Smooth muscle cell (in vitro differentiated cells): ENCODE results near the gene SGPP1. TPM values are rescaled to one million over a fixed set of nuclear protein-coding genes. Genes with fewer than 3 reads are reported as not detected.

Source experiments
- DNase-seq: peaks from one replicate; lab custom pipeline; 2025; ENCODE audit not compliant: unreplicated experiment; lab: John Stamatoyannopoulos, UW
- H2AFZ ChIP-seq: fragments of 200-600 bp; sonication (generic); 2 replicates; pipeline ENCODE4 v1.6.0; 2016; ENCODE audit warnings: antibody characterized with exemption, low read depth, mild to moderate bottlenecking
- H3F3A ChIP-seq: fragments of 200-600 bp; sonication (generic); 2 replicates; pipeline ENCODE4 v1.6.0; 2017; ENCODE audit warnings: antibody characterized with exemption, low read depth
- H3K27ac ChIP-seq: fragments of 200-600 bp; sonication (generic); 2 replicates; pipeline ENCODE4 v1.5.1; 2016; ENCODE audit warnings: low read depth, mild to moderate bottlenecking
- H3K27me3 ChIP-seq: fragments of 200-600 bp; sonication (generic); 2 replicates; pipeline ENCODE4 v1.6.1; 2016; ENCODE audit warnings: low read depth, mild to moderate bottlenecking
- H3K36me3 ChIP-seq: fragments of 200-600 bp; sonication (generic); 2 replicates; pipeline ENCODE4 v1.5.1; 2016; ENCODE audit warnings: low read depth
- H3K4me1 ChIP-seq: fragments of 200-600 bp; sonication (generic); 2 replicates; pipeline ENCODE4 v1.5.1; 2016; ENCODE audit warnings: low read depth
- H3K4me2 ChIP-seq: fragments of 200-600 bp; sonication (generic); 2 replicates; pipeline ENCODE4 v1.6.0; 2016; ENCODE audit warnings: mild to moderate bottlenecking
- H3K4me3 ChIP-seq: fragments of 200-600 bp; sonication (generic); 2 replicates; pipeline ENCODE4 v1.5.1; 2016; ENCODE audit warnings: mild to moderate bottlenecking
- H3K79me2 ChIP-seq: fragments of 200-600 bp; sonication (generic); 2 replicates; pipeline ENCODE4 v1.6.0; 2016; ENCODE audit warnings: low read depth, mild to moderate bottlenecking
- H3K9ac ChIP-seq: fragments of 200-600 bp; sonication (generic); 2 replicates; pipeline ENCODE4 v1.6.0; 2016; ENCODE audit warnings: low read depth
- H3K9me3 ChIP-seq: fragments of 200-600 bp; sonication (generic); replicated peaks from 2 replicates; pipeline ENCODE4 v1.5.1; 2016; ENCODE audit warnings: low read depth
- H4K20me1 ChIP-seq: fragments of 200-600 bp; sonication (generic); 2 replicates; pipeline ENCODE4 v1.6.0; 2016; ENCODE audit warnings: low read depth
- WGBS: methylation state at CpG from one replicate; pipeline ENCODE4 v1.1.7; 2016; ENCODE audit warnings: low lambda C conversion rate; 5-methylcytosine and 5-hydroxymethylcytosine counted together
- polyA plus RNA-seq: library from polyadenylated mRNA; unstranded; fragments of >200 nt; fragmentation: Nextera tagmentation; extraction: Ambion mirVana; gene quantifications from 2 replicates; pipeline ENCODE4 v1.2.1, GENCODE V29; 2016
- total RNA-seq: library from RNA; depleted of rRNA; stranded (reverse); fragments of >200 nt; gene quantifications from 2 replicates; pipeline ENCODE4 v1.2.3, GENCODE V29; 2014
- TF ChIP-seq, protein P1 (sequence below): fragments of 200-600 bp; sonication (generic); IDR thresholded peaks from 2 replicates; pipeline ENCODE4 v1.5.1; 2017; ENCODE audit warnings: borderline replicate concordance, mild to moderate bottlenecking, antibody characterized with exemption; ENCODE audit not compliant: insufficient read depth, poor library complexity, severe bottlenecking

The SGPP1 gene
- total and polyA plus RNA-seq, 2 experiments from 2014 or later = 16.0 to 25.8 TPM

DNA sequence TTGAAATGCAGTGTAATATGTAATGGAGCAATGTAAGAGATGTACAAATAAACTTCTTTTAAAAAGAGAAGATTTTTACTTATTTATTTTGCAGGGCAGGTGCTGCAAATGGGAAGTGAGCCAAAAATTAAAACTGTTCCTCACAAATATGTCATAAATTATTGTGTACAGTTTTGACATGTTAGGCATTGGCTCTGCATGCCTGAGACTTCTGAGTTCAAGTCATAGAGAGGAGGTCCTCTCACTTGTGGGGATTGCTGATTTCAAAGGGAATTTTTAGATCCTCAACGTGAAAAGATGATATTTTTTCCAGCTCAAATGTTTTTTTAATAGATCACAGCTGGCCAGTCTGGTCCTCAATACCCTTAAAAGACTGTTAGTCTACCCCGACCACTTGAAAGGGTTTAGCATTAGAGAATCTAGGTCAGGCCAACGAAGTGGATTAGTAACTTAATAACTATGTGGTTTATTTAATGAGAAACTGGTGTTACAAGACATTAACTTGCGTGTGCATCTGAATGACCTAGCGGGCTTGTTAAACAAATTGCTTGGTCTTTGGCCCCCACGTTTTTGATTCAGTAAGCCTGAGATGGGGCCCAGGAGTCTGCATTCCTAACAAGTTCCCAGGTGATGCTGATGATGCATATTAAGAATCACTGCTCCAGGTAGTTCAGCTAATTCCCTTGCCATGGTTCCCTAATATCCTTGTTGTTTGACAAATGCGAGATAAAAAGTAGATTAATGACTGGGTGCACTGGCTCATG, 55.3 kb downstream of the SGPP1 start:
- no peaks in the 10 kb centered on the region for H4K20me1 ChIP-seq
- H2AFZ ChIP-seq = no peak overlapping the region
- H3K4me3 ChIP-seq = no peak overlapping the region
- no peaks in the 10 kb centered on the region for H3K79me2 ChIP-seq
- TF ChIP-seq, protein P1, sequence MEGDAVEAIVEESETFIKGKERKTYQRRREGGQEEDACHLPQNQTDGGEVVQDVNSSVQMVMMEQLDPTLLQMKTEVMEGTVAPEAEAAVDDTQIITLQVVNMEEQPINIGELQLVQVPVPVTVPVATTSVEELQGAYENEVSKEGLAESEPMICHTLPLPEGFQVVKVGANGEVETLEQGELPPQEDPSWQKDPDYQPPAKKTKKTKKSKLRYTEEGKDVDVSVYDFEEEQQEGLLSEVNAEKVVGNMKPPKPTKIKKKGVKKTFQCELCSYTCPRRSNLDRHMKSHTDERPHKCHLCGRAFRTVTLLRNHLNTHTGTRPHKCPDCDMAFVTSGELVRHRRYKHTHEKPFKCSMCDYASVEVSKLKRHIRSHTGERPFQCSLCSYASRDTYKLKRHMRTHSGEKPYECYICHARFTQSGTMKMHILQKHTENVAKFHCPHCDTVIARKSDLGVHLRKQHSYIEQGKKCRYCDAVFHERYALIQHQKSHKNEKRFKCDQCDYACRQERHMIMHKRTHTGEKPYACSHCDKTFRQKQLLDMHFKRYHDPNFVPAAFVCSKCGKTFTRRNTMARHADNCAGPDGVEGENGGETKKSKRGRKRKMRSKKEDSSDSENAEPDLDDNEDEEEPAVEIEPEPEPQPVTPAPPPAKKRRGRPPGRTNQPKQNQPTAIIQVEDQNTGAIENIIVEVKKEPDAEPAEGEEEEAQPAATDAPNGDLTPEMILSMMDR = no peak
- DNase-seq = no peak
- no peak overlapping the region for H3K9ac ChIP-seq
- H3K4me2 ChIP-seq = no peak overlapping the region
- no peak overlapping the region for H3K27ac ChIP-seq
- WGBS = 23% methylated on average over 7 of the region's 7 CpGs
- no peaks in the 10 kb centered on the region for H3K36me3 ChIP-seq
- H3F3A ChIP-seq = no peaks in the 10 kb centered on the region
- no peaks in the 10 kb centered on the region for H3K27me3 ChIP-seq
- no peaks in the 10 kb centered on the region for H3K4me1 ChIP-seq
- H3K9me3 ChIP-seq = no peaks in the 10 kb centered on the region

DNA sequence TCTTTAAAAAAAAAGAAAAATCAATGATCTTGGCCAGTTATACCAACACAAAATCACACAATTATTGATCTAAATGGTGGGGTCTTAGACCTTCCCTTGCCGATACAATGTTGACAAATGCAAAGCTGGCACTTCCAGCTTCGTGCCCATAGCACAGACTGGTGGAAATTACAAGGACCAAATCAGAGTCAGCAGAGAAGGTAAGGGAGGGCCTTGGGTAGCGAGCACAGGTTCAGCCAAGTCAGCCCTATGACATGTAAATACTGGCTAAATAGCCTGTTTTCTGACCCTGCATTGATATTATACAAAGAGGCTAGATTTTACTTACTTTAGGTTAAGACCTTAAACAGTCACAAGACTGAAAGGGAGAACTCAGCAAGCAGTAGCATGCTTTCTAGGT, 55.9 kb downstream of the SGPP1 start:
- no peak for DNase-seq
- Histone ChIP-seq H3K9me3 (no peaks in the 10 kb centered on the region), H3F3A (no peaks in the 10 kb centered on the region), H2AFZ (no peak overlapping the region), H3K36me3 (no peaks in the 10 kb centered on the region), H3K27ac (no peak overlapping the region), H3K4me2 (no peak overlapping the region), H4K20me1 (no peaks in the 10 kb centered on the region), H3K27me3 (no peaks in the 10 kb centered on the region), H3K79me2 (no peaks in the 10 kb centered on the region), H3K9ac (no peak overlapping the region), H3K4me1 (no peaks in the 10 kb centered on the region), H3K4me3 (no peak overlapping the region)
- TF ChIP-seq, protein P1 = no peak
- 89% methylated on average over 3 of the region's 3 CpGs for WGBS

DNA sequence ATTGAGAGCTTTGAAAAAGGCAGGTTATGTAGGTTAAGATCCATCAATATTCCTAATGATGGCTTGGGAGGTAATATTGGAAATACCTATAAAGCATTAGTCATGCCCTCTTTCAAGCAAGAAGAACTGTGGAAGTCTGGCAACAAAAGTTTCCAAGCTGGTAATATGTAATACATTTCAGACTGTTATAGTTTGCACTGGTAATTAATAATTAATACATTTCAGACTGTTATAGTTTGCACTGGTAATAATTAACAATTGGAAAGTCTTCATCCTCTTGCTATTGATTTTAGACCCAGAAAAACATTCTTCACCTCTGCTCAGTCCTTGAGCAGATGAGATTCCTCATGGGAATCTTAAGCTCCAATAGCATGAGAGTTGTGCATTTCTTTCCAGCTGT, 57.2 kb downstream of the SGPP1 start:
- no peaks in the 10 kb centered on the region for H3K9me3 ChIP-seq
- no peak overlapping the region for H3K4me3 ChIP-seq
- TF ChIP-seq, protein P1 = no peak
- no peak overlapping the region for H3K9ac ChIP-seq
- no peaks in the 10 kb centered on the region for H3F3A ChIP-seq
- H3K36me3 ChIP-seq = no peaks in the 10 kb centered on the region
- H3K27ac ChIP-seq = no peak overlapping the region
- no peak overlapping the region for H2AFZ ChIP-seq
- H3K79me2 ChIP-seq = no peaks in the 10 kb centered on the region
- no peaks in the 10 kb centered on the region for H3K27me3 ChIP-seq
- H3K4me2 ChIP-seq = no peak overlapping the region
- DNase-seq = no peak
- no peaks in the 10 kb centered on the region for H4K20me1 ChIP-seq
- H3K4me1 ChIP-seq = no peaks in the 10 kb centered on the region

DNA sequence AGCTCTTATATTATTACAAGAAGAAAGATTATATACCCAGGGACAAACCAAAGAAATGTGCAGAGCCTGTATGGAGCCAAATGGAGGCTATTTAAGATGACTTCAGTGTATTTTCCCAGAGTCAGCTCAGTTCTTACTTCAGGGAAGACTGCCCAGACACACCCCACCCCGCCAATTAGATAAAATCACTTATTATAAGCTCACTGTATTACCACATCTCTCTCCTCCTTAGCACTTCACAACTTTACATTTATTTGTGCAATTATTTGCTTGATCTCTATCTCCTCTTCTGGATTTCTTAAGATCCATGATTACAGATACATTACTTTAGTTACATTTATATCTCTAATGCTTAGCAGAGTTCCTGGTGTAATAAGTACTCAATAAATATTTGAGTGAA, 61.5 kb downstream of the SGPP1 start:
- no peaks in the 10 kb centered on the region for H3K4me1 ChIP-seq
- H3K9ac ChIP-seq = no peak overlapping the region
- no peak for DNase-seq
- no peak overlapping the region for H3K27ac ChIP-seq
- H3K4me3 ChIP-seq = no peak overlapping the region
- H3F3A ChIP-seq = no peaks in the 10 kb centered on the region
- H3K79me2 ChIP-seq = no peaks in the 10 kb centered on the region
- TF ChIP-seq, protein P1 = no peak
- H3K9me3 ChIP-seq = no peaks in the 10 kb centered on the region
- no peaks in the 10 kb centered on the region for H4K20me1 ChIP-seq
- no peaks in the 10 kb centered on the region for H3K27me3 ChIP-seq
- 89% methylated on average over 1 of the region's 1 CpG for WGBS
- H3K36me3 ChIP-seq = no peaks in the 10 kb centered on the region
- H2AFZ ChIP-seq = no peak overlapping the region
- H3K4me2 ChIP-seq = no peak overlapping the region
